ENCODE measurements around the gene FYTTD1.

- TF ChIP-seq POLR2A (IDR thresholded peaks at IDR 0.05) (no peak), CTCF (IDR thresholded peaks at IDR 0.05) (no peak), POLR2AphosphoS5 (IDR thresholded peaks at IDR 0.05) (no peak)
Measured at GRCh38 chr3:197736010-197736490, 13.6 kb upstream of the FYTTD1 start.

All from upper lobe of left lung (tissue), 4 donors.